ENCODE measurements around the gene PDE9A.
"Not testable (repeated sequence)": the region's sequence is repeated elsewhere in the genome, so short reads cannot be mapped to it uniquely, and the experiment has no call there.

Gene PDE9A

GRCh38 chr21:42653231-42654061, at the start of gene PDE9A:
PDE9A (plus strand) TSS chr21:42653621; CDS start chr21:42653815, 194 bp downstream.
- DNase-seq (ENCODE audit: low read depth in 2 of 2): peak in 1 of 2 donors; percentile 7

DNA sequence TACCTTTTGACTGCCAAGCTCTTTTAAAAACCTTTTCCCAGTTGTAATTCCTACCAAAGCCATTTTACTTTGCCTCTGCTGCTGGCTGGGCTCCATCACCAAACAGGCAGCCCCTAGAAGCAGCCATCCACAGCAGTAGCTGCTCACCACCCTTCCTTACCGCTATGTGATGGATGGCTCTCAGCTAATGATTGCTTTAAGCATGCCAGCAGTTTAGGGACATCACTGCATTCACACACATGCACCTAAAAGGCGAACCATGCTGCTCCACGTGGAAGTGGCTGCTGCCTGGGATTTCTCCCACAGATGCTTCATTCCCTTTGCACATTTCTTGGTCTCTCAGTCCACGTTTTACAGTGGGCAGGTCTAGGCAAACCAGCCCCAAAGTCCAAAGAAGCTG, 46.3 kb upstream of the PDE9A start:
- DNase-seq (ENCODE audit: low read depth in 2 of 2): no peak

DNA sequence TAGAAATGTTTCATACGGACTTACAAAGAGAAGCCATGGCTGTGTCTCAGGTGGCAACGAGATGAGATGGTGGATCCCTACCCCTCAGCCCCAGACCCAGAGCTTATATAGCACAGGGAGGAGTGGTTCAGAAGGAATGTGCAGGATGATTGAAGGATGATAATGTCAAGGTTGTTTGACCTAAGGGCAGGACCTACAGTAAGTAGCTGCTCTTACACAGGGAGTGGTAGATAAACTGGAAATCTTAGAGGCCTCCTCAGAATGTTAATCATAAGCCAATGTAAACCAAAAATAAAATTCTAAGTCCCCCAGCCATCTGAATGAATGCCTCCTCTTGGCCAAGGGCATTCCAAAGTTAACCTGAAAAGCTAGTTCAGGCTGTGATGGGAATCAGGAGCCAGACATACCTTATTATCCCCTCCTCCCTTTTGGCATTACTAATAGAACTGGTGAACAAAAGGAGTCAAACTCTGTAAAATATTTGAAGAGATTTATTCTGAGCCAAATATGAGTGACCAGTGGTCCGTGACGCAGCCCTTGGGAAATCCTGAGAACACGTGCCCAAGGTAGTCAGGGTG, 45.8 kb upstream of the PDE9A start:
- no peak for DNase-seq (ENCODE audit: low read depth in 2 of 2)

GRCh38 chr21:42608446-42608845, 45.0 kb upstream of the PDE9A start:
- no peak for DNase-seq (ENCODE audit: low read depth in 2 of 2)

DNA sequence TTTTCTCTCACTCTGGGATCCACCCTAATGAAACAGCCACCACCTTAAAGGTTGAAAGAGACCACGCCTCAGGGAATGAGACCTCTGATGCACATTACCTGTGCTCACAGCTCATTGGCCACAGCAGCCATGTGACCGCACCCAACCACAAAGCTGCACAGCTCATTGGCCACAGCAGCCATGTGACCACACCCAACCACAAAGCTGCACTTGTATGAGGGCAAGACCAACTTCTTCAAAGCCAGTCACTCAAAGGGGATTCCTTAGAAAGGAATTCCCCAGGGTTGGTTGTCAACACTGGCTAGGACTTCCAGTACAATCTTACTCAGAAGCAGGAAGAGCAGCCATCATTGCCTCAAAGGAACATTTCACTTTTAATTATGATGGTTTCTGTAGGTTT, 43.6 kb upstream of the PDE9A start:
- no peak for DNase-seq (ENCODE audit: low read depth in 2 of 2)

DNA sequence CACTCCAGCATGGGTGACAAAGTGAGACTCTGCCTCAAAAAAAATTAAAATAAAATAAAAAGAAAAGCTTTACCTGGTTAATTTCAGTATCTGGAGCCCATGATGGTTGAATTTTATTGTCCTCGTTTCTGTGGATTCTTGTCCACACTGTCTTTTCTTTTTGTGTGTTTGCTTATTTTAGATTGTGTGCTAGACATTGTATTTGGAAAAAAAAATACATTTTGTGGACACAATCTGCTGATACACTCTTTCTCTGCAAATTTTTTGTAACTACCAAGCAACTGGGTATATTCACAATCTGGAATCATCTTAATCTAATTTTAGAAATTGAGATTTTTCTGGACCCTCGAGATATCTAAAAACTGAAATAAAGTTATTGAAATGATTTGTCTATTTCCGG, 41.6 kb upstream of the PDE9A start:
- no peak for DNase-seq (ENCODE audit: low read depth in 2 of 2)

DNA sequence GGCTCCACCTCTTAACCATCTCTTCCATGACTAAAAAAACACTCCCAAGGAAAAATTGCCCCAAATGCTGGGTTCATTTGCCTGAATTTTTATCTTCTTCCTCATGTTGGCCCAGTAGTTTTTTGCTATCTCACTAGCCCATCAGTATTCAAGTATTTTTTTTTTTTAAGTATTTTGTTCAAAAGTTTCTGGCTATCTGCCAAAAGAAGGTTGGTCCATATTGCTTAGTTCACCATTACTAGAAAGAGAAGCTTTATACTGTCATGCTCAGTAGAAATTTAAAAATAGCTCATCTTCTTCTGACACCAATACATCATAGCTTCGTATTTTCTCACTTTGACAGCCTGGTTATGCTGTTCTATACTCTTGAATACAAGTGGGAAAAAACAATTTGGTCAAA, 41.0 kb upstream of the PDE9A start:
- DNase-seq (ENCODE audit: low read depth in 2 of 2): no peak

DNA sequence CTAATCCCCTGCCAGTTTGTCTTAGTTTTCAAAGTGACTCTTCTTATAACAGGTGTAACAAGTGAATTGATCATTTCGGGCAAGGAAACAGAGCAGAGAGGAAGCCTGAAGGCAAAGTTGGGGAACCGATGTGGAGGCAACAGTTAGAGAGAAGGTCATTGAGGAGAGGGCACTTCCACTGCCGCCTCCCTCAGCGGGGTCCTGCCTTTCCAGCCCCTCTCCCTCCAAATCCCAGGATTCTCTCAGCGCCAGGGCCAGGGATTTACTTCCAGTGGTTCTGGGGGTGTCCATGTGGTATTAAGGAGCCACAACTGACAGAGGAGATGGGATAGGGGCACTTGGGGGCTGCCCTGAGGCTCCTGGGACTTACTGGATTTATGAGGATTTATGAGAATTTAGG, 39.7 kb upstream of the PDE9A start:
- no peak for DNase-seq (ENCODE audit: low read depth in 2 of 2)

DNA sequence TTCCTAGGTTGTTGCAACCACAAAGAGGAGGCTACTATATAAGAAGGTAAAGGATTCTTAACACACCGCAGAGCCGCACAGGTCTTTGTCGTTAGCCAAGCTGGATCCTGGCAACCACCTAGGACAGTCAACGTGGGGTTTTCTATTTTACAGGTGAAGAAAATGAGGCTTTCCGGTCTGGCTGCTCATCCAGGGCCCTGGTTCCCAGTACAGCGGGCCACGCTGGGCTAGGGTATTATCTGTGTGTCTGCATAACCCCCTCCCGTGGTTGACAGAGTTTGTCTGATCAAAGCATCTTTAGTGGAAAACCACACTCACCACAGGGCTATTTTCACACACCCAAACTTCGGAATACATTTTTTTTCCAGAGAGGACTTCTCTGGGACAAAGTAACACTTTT, 39.0 kb upstream of the PDE9A start:
- no peak for DNase-seq (ENCODE audit: low read depth in 2 of 2)

DNA sequence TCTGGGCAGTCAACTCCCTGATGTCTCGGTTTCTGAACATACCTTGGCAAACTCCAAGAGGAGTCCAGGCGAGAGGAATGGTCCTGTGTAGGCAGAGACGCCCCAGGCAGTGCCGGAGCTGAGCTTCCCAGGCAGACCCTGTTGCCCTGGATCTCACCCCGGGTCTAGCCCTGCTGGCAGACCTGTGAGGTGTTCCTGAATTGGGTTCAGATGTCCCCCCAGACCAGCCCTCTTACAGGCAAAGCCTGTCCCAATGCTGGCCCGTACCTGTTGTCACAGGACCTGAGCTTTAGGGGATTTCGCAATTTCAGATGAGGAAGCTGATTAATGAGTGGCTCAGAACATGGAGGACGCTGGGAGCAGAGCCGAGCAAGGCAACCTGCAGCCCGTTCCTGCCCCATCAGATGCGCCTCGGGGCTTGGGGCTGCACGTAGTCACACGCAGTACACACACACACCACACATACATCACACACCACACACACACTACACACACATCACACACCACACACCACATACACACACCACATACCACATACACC, 38.5 kb upstream of the PDE9A start:
- no peak for DNase-seq (ENCODE audit: low read depth in 2 of 2)

DNA sequence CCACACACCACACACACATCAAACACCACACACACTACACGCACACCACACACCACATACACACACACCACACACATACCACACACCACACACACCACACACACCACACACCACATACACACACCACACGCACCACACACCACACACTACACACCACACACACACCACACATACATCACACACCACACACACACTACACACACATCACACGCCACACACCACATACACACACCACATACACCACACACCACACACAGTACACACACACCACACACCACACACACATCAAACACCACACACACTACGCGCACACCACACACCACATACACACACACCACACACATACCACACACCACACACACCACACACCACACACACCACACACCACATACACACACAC, 38.0 kb upstream of the PDE9A start:
- not testable (repeated sequence) for DNase-seq (ENCODE audit: low read depth in 2 of 2)

GRCh38 chr21:42615924-42616323, 37.5 kb upstream of the PDE9A start:
- no peak for DNase-seq (ENCODE audit: low read depth in 2 of 2)

DNA sequence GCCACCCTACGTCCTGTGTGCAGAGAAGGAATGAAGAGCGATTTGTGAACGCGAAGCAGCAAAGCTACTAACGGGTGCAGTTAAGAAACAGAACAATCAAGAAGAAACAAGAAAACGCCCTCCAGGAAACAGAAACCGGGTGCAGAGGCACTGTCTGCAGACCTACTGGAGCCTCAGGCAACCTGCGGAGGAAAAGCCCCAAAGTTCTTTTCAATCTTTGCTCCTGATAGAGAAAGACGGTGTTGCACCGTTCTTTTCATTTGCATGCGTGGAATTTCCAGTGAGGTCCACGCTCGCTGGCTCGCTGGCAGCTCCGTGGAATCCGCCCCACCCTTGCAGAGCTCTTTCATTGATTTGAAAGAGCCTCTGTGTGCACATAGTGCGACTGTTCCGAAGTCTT, 37.0 kb upstream of the PDE9A start:
- no peak for DNase-seq (ENCODE audit: low read depth in 2 of 2)

GRCh38 chr21:42616941-42617340, 36.5 kb upstream of the PDE9A start:
- no peak for DNase-seq (ENCODE audit: low read depth in 2 of 2)

DNA sequence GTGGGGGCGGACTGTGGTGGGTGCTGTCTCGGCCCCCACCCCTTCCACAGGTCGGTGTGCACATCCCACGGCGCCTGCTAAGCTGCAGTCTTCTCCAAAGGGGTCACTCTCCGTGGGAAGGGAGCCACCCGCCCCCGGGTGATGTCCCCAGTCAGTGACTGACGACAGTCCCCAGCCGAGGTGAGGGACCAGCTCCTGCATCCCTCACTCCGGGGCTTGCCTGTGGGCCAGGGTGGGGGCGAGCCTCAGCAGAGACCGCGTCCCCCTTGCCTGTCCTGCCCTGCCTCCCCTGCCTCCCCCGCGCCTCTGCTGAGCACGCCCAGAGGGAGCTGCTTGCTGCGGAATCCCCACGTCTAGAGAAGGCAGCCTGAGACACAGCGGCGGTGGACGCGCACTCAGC, 35.9 kb upstream of the PDE9A start:
- no peak for DNase-seq (ENCODE audit: low read depth in 2 of 2)

GRCh38 chr21:42618707-42619102, 34.7 kb upstream of the PDE9A start:
- no peak for DNase-seq (ENCODE audit: low read depth in 2 of 2)

- no peak for DNase-seq (ENCODE audit: low read depth in 2 of 2)
Observed at GRCh38 chr21:42619166-42619565, 34.3 kb upstream of the PDE9A start.

- no peak for DNase-seq (ENCODE audit: low read depth in 2 of 2)
Observed at GRCh38 chr21:42619841-42620240, 33.6 kb upstream of the PDE9A start.

- DNase-seq (ENCODE audit: low read depth in 2 of 2): no peak
Observed at GRCh38 chr21:42621166-42621818, 32.1 kb upstream of the PDE9A start.

GRCh38 chr21:42621819-42622177, 31.6 kb upstream of the PDE9A start:
- DNase-seq (ENCODE audit: low read depth in 2 of 2): no peak

DNA sequence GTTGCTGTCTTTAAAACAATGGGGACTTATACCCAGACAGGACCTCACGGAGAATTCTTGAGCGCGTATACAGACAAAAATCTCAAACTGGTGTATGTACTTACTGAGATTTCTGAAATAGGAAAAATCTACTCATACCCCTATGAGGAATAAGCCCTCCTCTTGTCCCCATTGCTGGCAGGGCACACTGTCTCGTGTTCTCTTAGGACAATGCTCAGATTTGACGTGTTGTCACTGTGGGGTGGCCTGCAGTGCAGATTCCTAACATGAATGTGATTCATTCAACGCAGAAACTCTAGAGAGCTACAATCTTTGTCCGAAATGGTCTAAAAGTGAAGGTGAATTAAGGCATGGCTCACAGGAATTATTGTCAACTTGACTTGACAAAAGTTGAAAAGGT, 31.1 kb upstream of the PDE9A start:
- DNase-seq (ENCODE audit: low read depth in 2 of 2): no peak

- no peak for DNase-seq (ENCODE audit: low read depth in 2 of 2)
Observed at GRCh38 chr21:42623694-42624093, 29.7 kb upstream of the PDE9A start.

Data from stimulated activated CD8-positive, alpha-beta memory T cell treated with anti-CD3 and anti-CD28 coated beads, Interleukin-15, amount 100 ng/mL, for 4 hours (primary cell).